ENCODE data around the gene ZNF337.

- TF ChIP-seq, protein P1, sequence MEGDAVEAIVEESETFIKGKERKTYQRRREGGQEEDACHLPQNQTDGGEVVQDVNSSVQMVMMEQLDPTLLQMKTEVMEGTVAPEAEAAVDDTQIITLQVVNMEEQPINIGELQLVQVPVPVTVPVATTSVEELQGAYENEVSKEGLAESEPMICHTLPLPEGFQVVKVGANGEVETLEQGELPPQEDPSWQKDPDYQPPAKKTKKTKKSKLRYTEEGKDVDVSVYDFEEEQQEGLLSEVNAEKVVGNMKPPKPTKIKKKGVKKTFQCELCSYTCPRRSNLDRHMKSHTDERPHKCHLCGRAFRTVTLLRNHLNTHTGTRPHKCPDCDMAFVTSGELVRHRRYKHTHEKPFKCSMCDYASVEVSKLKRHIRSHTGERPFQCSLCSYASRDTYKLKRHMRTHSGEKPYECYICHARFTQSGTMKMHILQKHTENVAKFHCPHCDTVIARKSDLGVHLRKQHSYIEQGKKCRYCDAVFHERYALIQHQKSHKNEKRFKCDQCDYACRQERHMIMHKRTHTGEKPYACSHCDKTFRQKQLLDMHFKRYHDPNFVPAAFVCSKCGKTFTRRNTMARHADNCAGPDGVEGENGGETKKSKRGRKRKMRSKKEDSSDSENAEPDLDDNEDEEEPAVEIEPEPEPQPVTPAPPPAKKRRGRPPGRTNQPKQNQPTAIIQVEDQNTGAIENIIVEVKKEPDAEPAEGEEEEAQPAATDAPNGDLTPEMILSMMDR (conservative IDR thresholded peaks at IDR 0.05 in 1 of 2, IDR thresholded peaks at IDR 0.05 in 1 of 2; ENCODE audit: extremely low read depth in 1 of 2, insufficient read depth in 1 of 2, low read depth in 1 of 2, low read length in 2 of 2): no peak
- no peak for TF ChIP-seq EZH2 (IDR thresholded peaks at IDR 0.05; ENCODE audit: borderline replicate concordance, low read length)
These were observed 48.4 kb upstream of the ZNF337 start for GRCh38 chr20:25745100-25745499.

All from mammary epithelial cell (primary cell).